ENCODE data around the gene DGKI.

Gene DGKI

DNA sequence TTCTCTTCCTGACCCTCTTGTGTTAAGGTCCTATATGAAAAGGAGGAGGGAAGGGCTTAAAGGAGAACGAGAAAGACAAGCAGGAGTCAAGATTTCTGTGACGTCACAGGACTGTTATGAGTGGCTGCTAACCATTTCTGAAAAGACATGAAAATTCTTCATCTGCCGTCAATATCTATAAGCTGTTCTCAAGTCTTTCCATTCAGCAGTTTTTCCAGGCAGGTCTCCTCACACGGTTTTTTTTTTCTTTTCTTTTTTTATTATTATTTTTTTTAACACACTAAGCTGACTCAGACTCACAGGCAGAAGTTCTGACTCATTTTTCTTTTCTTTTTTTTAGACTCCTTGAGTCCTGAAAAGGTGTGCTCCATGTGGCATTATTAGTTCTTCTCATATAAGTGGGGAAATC is 72.0 kb downstream of the DGKI start:
- no peaks in the 10 kb centered on the region for H3K9me3 ChIP-seq (ENCODE audit: insufficient read depth, low read length)
- peak overlapping the region; percentile 71 for H3K4me3 ChIP-seq (ENCODE audit: low read length)
- H3K36me3 ChIP-seq (replicated peaks; ENCODE audit: low read depth, low read length) = no peaks in the 10 kb centered on the region
- H4K20me1 ChIP-seq (ENCODE audit: insufficient read depth, low read length) = no peaks in the 10 kb centered on the region
- peak overlapping the region; percentile 26; the same call in 1 of the 2 replicates for H3K9ac ChIP-seq (ENCODE audit: low read length)
- no peaks in the 10 kb centered on the region for H3K27me3 ChIP-seq (ENCODE audit: low read depth, low read length)
- peak overlapping the region; percentile 92 for H3K4me2 ChIP-seq (ENCODE audit: low read length)
- no peaks in the 10 kb centered on the region for H3K79me2 ChIP-seq (ENCODE audit: low read length)
- no peak for TF ChIP-seq EZH2phosphoT487 (IDR thresholded peaks at IDR 0.05; ENCODE audit: low read depth)
- TF ChIP-seq, protein P1, sequence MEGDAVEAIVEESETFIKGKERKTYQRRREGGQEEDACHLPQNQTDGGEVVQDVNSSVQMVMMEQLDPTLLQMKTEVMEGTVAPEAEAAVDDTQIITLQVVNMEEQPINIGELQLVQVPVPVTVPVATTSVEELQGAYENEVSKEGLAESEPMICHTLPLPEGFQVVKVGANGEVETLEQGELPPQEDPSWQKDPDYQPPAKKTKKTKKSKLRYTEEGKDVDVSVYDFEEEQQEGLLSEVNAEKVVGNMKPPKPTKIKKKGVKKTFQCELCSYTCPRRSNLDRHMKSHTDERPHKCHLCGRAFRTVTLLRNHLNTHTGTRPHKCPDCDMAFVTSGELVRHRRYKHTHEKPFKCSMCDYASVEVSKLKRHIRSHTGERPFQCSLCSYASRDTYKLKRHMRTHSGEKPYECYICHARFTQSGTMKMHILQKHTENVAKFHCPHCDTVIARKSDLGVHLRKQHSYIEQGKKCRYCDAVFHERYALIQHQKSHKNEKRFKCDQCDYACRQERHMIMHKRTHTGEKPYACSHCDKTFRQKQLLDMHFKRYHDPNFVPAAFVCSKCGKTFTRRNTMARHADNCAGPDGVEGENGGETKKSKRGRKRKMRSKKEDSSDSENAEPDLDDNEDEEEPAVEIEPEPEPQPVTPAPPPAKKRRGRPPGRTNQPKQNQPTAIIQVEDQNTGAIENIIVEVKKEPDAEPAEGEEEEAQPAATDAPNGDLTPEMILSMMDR (IDR thresholded peaks at IDR 0.05; ENCODE audit: low read depth, low read length) = no peak
- peaks cover 11% of the 10 kb centered on the region for H3K4me1 ChIP-seq (ENCODE audit: low read length)
- H3K27ac ChIP-seq (ENCODE audit: low read length) = no peak overlapping the region
- peak overlapping the region; percentile 37; the same call in 1 of the 2 replicates for H2AFZ ChIP-seq (ENCODE audit: low read depth, low read length)

DNA sequence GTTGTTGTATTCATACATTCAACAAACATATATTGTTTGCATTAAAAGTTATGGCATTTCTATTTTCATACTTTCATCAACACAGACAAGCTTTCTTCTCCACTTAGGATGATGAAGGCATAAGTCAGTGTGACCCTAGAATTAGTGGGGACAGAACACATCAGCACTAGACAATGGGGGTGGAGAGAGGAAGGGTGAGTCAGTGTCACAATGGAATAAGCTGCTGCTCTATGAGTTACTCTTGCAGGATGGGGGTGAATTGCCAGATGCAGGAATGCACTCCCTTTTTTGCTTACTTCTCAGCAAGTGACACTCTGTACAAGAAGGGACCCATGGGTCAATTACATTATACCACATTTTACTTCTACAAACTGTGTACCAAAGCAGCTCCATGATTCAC is 74.0 kb downstream of the DGKI start:
- Histone ChIP-seq H3K27ac (ENCODE audit: low read length) (no peak overlapping the region), H3K9me3 (ENCODE audit: insufficient read depth, low read length) (no peaks in the 10 kb centered on the region), H3K27me3 (ENCODE audit: low read depth, low read length) (no peaks in the 10 kb centered on the region), H3K79me2 (ENCODE audit: low read length) (no peaks in the 10 kb centered on the region), H4K20me1 (ENCODE audit: insufficient read depth, low read length) (no peaks in the 10 kb centered on the region), H3K36me3 (replicated peaks; ENCODE audit: low read depth, low read length) (no peaks in the 10 kb centered on the region), H3K4me2 (ENCODE audit: low read length) (no peak overlapping the region), H2AFZ (ENCODE audit: low read depth, low read length) (no peak overlapping the region), H3K4me1 (ENCODE audit: low read length) (peaks cover 11% of the 10 kb centered on the region), H3K9ac (ENCODE audit: low read length) (no peak overlapping the region), H3K4me3 (ENCODE audit: low read length) (no peak overlapping the region)
- TF ChIP-seq, protein P1 (IDR thresholded peaks at IDR 0.05; ENCODE audit: low read depth, low read length) = no peak
- no peak for TF ChIP-seq EZH2phosphoT487 (IDR thresholded peaks at IDR 0.05; ENCODE audit: low read depth)

DNA sequence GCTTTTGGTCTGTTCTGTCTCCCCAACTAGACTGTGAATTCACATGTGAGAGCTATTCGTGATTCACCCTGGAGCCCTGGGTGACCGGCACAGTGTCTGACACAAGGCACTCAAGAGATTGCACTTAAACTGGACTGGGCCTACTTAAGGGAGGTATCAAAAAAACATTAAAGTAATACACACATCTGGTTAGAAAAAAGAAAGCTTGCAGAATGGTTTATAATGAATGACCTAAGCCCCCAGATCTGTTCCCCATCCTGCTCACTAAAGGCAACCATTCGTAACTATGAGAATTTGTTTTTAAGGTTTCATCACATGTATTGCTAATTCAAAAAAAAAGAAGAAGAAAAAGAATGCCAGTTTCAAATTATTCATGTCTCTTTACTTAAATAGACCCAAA is 74.5 kb downstream of the DGKI start:
- no peaks in the 10 kb centered on the region for H3K79me2 ChIP-seq (ENCODE audit: low read length)
- TF ChIP-seq EZH2phosphoT487 (IDR thresholded peaks at IDR 0.05; ENCODE audit: low read depth) = no peak
- TF ChIP-seq, protein P1 (IDR thresholded peaks at IDR 0.05; ENCODE audit: low read depth, low read length) = no peak
- no peak overlapping the region for H3K9ac ChIP-seq (ENCODE audit: low read length)
- no peak overlapping the region for H3K27ac ChIP-seq (ENCODE audit: low read length)
- H4K20me1 ChIP-seq (ENCODE audit: insufficient read depth, low read length) = no peaks in the 10 kb centered on the region
- no peaks in the 10 kb centered on the region for H3K9me3 ChIP-seq (ENCODE audit: insufficient read depth, low read length)
- H3K4me3 ChIP-seq (ENCODE audit: low read length) = no peak overlapping the region
- no peaks in the 10 kb centered on the region for H3K27me3 ChIP-seq (ENCODE audit: low read depth, low read length)
- no peaks in the 10 kb centered on the region for H3K36me3 ChIP-seq (replicated peaks; ENCODE audit: low read depth, low read length)
- no peak overlapping the region for H2AFZ ChIP-seq (ENCODE audit: low read depth, low read length)
- H3K4me2 ChIP-seq (ENCODE audit: low read length) = no peak overlapping the region
- peaks cover 11% of the 10 kb centered on the region for H3K4me1 ChIP-seq (ENCODE audit: low read length)

DNA sequence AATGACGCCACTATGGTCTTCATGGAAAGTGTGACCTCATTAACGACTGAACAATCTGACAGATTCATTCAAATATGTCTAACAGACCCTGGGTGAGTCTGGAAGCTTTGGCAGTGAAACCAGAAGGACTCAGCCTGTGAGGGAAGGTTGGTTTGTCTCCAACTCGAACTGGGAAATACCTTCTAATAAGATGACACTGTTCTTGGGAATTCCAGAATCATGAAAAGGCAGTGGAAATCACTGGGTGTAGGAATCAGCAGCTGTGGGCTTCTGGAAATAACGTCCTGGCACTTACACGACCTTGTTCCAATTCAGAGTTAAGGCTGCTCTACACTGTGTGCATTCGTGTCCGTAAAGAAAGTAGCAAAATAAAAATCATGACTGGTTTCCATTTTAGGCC is 75.1 kb downstream of the DGKI start:
- TF ChIP-seq, protein P1 (IDR thresholded peaks at IDR 0.05; ENCODE audit: low read depth, low read length) = no peak
- no peak for TF ChIP-seq EZH2phosphoT487 (IDR thresholded peaks at IDR 0.05; ENCODE audit: low read depth)
- no peak overlapping the region for H3K9ac ChIP-seq (ENCODE audit: low read length)

More for the DNA sequence above, 75.1 kb downstream of the DGKI start:
- H3K9me3 ChIP-seq (ENCODE audit: insufficient read depth, low read length) = no peaks in the 10 kb centered on the region
- H3K4me1 ChIP-seq (ENCODE audit: low read length) = peaks cover 11% of the 10 kb centered on the region
- no peak overlapping the region for H3K4me3 ChIP-seq (ENCODE audit: low read length)
- H3K27me3 ChIP-seq (ENCODE audit: low read depth, low read length) = no peaks in the 10 kb centered on the region
- no peaks in the 10 kb centered on the region for H4K20me1 ChIP-seq (ENCODE audit: insufficient read depth, low read length)
- H3K79me2 ChIP-seq (ENCODE audit: low read length) = no peaks in the 10 kb centered on the region
- H3K4me2 ChIP-seq (ENCODE audit: low read length) = no peak overlapping the region
- H3K27ac ChIP-seq (ENCODE audit: low read length) = no peak overlapping the region
- H2AFZ ChIP-seq (ENCODE audit: low read depth, low read length) = no peak overlapping the region
- no peaks in the 10 kb centered on the region for H3K36me3 ChIP-seq (replicated peaks; ENCODE audit: low read depth, low read length)
